GM21786 (cell line): ENCODE measurements around the gene RAB44.

Experiments
- ATAC-seq: cut with Tn5 transposase; IDR thresholded peaks from one replicate; pipeline ENCODE4 v1.9.1; 2021; ENCODE audit not compliant: unreplicated experiment

RAB44 gene

DNA sequence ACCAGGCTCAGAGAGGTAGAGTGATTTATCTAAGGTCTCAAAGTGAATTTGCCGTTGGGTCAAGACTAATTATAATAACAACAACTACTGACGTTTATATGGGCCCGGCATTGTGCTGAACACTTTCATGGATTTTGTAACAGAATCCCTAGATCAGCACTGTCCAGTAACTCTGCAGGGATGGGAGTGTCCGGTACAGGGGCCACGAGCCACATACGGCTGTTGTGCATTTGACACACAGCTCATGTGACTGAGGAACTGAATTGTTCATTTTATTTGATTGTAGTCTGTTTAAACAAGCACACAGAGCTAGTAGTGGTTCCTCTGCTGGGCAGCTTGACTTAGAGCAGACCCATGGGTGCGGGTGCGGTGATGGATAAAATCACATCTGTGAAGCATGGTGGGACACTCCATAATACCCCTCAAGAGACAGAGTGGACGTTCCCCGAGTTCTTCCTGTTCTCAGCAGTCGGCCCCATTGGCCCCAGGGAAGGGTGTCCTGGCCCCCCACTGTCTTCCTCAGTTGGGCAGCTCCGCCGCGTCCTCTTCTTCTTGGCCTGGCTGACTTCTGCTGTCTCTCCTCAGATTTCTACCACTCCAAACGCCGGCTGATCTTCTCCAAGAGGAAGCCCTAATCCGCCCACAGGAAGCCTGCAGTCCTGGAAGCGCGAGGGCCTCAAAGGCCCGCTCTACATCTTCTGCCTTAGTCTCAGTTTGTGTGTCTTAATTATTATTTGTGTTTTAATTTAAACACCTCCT, 12.3 kb upstream of the RAB44 start:
- ATAC-seq: no peak

- ATAC-seq: no peak
These were observed 11.5 kb upstream of the RAB44 start for GRCh38 chr6:36685926-36686667.

- ATAC-seq: no peak
These were observed 10.7 kb upstream of the RAB44 start for GRCh38 chr6:36686668-36687513.

DNA sequence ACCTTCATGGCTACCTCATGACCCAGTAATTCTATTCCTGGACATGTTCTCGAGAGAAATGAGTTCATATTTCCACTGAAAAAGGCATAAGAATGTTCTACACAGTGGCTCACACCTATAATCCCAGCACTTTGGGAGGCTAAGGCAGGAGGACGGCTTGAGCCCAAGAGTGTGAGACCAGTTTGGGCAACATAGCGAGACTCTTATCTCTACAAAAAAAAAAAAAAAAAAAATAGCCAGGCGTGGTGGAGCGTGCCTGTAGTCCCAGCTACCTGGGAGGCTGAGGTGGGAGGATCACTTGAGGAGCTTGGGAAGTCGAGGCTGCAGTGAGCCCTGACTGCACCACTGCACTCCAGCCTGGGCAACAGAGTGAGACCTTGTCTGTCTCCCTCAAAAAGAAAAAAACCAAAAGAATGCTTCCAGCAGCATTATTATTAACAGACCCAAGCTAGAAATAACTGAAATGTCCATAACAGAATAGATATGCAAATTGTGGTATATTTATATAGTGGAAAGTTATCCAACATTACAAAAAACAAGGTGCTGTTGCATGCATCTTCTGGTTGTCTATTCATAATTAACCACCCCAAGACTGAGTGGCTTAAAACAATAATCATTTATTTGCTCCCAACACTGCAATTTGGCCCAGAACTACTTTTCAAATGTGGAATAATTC, 9.4 kb upstream of the RAB44 start:
- no peak for ATAC-seq

GRCh38 chr6:36688739-36689075, 8.9 kb upstream of the RAB44 start:
- ATAC-seq: no peak

DNA sequence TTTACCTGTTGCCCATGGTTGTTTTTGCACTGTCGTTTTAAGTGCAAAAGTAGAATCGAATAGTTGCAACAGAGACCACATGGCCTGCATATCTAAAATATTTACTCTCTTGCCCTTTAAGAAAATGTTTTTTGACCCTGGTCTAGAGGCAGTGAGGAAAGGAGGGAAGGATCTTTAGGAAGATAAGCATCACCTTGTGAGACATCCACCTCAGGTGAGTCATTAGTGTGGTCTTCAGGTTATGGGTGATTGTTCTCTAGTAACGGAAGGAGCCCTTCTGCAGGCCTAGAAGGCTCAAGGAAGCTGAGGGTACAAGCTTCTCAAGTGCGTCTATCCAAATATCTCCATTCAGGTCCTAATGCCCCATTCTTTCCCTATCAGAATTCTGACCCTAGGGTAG, 6.6 kb upstream of the RAB44 start:
- ATAC-seq: no peak

GRCh38 chr6:36691612-36692011, 6.0 kb upstream of the RAB44 start:
- no peak for ATAC-seq

- ATAC-seq: peak; percentile 49
These were observed 5.4 kb upstream of the RAB44 start for GRCh38 chr6:36692220-36692619.

DNA sequence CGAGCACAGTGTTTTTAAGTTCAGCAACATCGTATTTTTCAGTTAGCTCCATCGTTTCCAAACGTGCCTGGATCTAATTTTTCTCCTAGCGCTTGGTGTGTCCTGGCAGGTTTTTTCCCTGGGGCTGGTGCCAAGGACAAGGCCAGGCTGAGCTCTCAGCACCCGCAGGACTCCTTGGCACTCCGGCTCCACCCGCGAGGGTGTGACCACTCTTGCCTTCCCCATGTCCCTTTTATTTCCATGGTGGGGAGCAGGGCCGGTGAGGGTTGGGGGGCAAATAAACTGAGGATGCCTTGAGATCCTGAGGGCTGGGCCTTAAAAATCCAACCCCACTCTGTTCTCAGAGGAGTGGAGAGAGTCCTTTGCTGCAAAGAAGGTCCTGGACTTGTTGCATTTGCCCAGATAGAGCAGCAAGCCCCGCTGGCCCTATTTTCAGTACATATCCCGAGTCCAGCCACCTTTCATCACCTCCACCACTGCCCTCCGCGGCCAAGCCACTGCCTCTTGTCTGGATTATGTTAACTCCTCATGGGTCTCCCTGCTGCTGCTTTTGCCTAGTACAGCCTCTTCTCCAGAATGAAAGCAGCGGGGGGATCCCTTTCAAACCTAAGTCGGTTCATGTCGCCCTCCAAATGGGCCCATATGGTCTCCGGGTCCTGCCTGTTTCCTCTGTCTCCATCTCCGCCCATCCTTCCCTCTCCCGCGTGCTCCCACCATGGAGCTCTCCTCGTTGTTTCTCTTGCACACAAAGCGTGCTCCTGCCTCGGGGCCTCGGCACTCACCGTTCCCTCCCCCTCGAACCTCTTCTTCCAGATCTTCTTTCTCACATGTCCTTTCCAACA, 4.5 kb upstream of the RAB44 start:
- ATAC-seq: no peak

- no peak for ATAC-seq
These were observed 3.0 kb upstream of the RAB44 start for GRCh38 chr6:36694616-36695015.

DNA sequence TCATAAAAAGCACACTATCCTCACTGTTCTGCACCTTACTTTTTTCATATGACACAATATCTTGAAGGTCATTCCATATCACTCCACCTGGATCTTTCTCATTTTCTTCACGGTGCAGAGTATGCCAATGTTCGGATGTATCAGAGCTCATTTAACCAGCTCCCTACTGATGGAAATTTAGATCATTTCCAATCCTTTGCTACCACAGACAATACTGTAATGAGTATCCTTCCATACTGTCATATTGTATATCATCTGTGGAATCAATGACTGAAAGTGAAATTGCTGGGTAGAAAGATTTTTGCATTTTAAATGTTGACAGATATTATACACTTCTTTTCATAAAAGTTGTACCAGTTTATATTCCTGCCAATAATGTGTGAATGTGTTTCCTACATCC, 2.2 kb upstream of the RAB44 start:
- ATAC-seq: no peak

DNA sequence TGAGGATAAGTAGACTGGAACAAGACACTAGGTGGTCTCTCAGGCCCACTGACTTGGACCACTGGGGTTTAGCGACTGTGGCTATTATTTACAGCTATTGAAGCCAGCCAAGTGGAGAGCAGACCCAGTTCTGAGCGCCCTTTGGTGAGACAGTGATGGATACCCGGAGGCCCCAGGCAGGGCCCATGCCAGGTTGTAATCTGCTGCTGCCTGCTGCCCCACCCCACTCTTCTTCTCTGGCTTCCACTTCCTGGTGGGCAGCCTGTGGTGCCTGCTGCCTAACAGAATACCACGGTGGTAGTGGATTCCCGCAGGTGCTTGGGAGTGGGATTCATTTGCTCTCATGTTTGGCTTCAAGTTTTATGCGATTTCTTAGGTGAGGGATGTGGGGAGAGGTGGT, 570 bp downstream of the RAB44 start:
- no peak for ATAC-seq

DNA sequence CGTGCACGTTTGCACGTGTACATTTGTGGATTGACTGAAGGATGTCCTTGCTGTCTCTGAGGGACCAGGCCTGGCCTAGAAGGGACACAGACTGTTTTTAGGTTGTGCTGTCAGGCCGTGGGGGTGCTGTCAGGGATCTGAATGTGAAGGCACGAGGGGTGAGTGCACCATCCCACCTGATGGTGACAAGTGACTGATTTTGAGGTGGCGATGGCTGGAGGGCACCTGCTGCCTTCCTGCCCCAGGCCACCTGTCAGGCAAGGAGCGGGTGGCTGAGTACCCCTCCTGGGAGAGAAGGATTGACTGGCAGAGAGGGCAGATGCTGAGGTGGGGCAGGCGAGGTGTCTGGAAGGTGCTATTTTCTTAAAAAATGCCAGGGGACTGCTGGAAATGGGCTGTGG, 1.2 kb downstream of the RAB44 start:
- ATAC-seq: no peak

GRCh38 chr6:36699348-36699747, 1.7 kb downstream of the RAB44 start:
- no peak for ATAC-seq

GRCh38 chr6:36700071-36700812, 2.6 kb downstream of the RAB44 start:
- ATAC-seq: no peak

DNA sequence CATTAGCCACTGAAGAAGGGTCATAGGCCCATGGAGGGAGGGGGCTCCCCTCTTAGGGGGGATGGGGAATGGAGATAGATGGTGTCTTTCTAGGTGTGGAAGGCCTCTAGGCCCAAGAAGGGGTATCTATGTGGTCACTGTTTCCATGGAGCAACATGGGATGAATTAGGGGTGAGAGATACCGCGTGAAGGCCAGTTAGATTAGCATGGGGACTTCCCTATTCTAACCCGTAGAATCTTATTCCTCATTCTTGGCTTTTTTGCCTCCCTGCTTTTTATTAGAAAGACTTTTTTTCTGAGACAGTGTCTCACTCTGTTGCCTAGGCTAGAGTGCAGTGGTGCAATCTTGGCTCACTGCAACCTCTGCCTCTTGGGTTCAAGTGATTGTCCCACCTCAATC, 3.2 kb downstream of the RAB44 start:
- ATAC-seq: no peak

DNA sequence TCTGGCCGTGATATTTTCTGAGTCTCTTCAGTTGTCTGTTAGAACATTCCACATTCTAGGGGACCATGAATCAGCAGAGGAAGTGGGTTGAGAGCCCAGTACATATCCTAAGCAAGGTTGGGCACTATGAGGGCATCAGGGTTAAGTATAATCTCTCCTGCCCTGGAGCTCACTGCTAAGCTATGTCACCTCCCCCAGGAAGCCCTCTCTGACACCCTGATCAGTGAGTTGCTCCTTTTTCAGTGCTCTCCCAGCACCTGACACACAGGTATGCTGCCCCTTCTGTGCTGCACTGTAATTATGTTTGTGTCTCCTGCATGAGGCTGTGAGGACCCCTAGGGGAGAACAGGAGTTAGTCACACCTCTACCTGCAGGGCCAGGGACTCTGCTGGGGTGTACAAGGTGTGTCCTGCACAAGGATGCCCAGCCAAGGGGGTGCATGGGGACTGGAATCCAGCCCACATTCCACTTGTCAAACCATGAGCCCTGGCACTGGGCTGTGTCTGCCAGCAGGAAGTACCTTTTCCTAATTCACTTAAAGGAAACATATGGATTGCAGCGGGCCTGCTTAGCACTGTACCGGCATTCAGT, 3.9 kb downstream of the RAB44 start:
- no peak for ATAC-seq

- ATAC-seq: no peak
These were observed 5.0 kb downstream of the RAB44 start for GRCh38 chr6:36702656-36703055.

GRCh38 chr6:36703081-36703606, 5.5 kb downstream of the RAB44 start:
- no peak for ATAC-seq
